Gastrocnemius medialis (tissue), 4 donors: ENCODE results near the gene CDH1. TPM values are rescaled to one million over a fixed set of nuclear protein-coding genes. Genes with fewer than 3 reads are reported as not detected.
"Not testable (repeated sequence)": the region's sequence is repeated elsewhere in the genome, so short reads cannot be mapped to it uniquely, and the experiment has no call there.

ENCODE experiments used
- ATAC-seq, 2 donors: fragments of 150-250 bp; one replicate each; pipeline ENCODE4 v1.9.1; 2016
- DNase-seq, 2 donors: peaks; one replicate each; pipeline ENCODE4 v3.0.0-alpha.2; 2019
- H3K27ac ChIP-seq, 4 donors: fragments of 200-600 bp; sonication (generic); 1 replicate in 1 of 4; 2 replicates in 3 of 4; pipeline ENCODE4 v1.5.1; 2016 to 2018; ENCODE audit warnings: mild to moderate bottlenecking in 2 of 4, moderate library complexity in 1 of 4
- H3K27me3 ChIP-seq, 3 donors: fragments of 200-600 bp; sonication (generic) in 2 of 3; 1 replicate in 1 of 3; 2 replicates in 2 of 3; pipeline versions ENCODE4 v1.5.1 to v1.6.0; 2016 to 2019; ENCODE audit warnings: mild to moderate bottlenecking in 1 of 3, moderate library complexity in 1 of 3
- H3K36me3 ChIP-seq, 2 donors: fragments of 200-600 bp; sonication (generic) in 1 of 2; one replicate each; pipeline ENCODE4 v1.5.1; 2017 to 2018
- H3K4me1 ChIP-seq, 2 donors: fragments of 200-600 bp; sonication (generic) in 1 of 2; one replicate each; pipeline ENCODE4 v1.5.1; 2016 to 2017; ENCODE audit warnings: mild to moderate bottlenecking in 2 of 2
- H3K4me3 ChIP-seq, 4 donors: fragments of 200-600 bp; sonication (generic) in 3 of 4; 1 replicate in 1 of 4; 2 replicates in 3 of 4; pipeline ENCODE4 v1.5.1; 2016 to 2019; ENCODE audit warnings: mild to moderate bottlenecking in 2 of 4
- H3K9me3 ChIP-seq, 3 donors: fragments of 200-600 bp; sonication (generic) in 2 of 3; 1 replicate in 1 of 3; 2 replicates in 2 of 3; pipeline ENCODE4 v1.5.1; 2016 to 2019
- POLR2A ChIP-seq, 2 donors: fragments of 450-650 bp; IDR thresholded peaks; one replicate each; pipeline ENCODE4 v1.6.1; 2017; ENCODE audit warnings: antibody characterized with exemption in 2 of 2, mild to moderate bottlenecking in 2 of 2, moderate library complexity in 2 of 2
- in situ Hi-C, 4 donors: fragments of 200-750 bp; cut with MboI; loops; one replicate each; pipeline versions ENCODE4 v1.15.0 to v1.8.0; 2017; ENCODE audit warnings: low sequenced_read_pairs in 4 of 4
- intact Hi-C: fragments of 100-400 bp; cut with DNase I; formaldehyde crosslinking; loops from one replicate; pipeline ENCODE4 v1.15.1; 2023; ENCODE audit warnings: low total_unique reads
- total RNA-seq, 4 donors: library from RNA; depleted of rRNA; stranded (reverse); fragments of >200 nt; gene quantifications; one replicate each; pipeline versions ENCODE4 v1.1.0 to v1.2.3, GENCODE V29; 2016
- TF ChIP-seq, protein P1 (sequence below), 5 experiments: fragments of 450-650 bp in 3 of 5; fragments of 200-600 bp in 2 of 5; sonication (generic) in 2 of 5; IDR thresholded peaks in 4 of 5; conservative IDR thresholded peaks in 1 of 5; 1 replicate in 4 of 5; 2 replicates in 1 of 5; pipeline ENCODE4 v1.5.1; 2016 to 2019; ENCODE audit warnings: antibody characterized with exemption in 5 of 5, mild to moderate bottlenecking in 3 of 5, moderate library complexity in 3 of 5

Gene CDH1
- total RNA-seq, 4 donors from 2014 or later = 0.20 to 1.3 (median 0.20) TPM; not detected in 1

- H3K4me3 ChIP-seq = no peak overlapping the region
- intact Hi-C loops = no loop called here
- no peaks in the 10 kb centered on the region for H3K4me1 ChIP-seq
- no peaks in the 10 kb centered on the region for H3K27me3 ChIP-seq
- ATAC-seq (no peak), DNase-seq (no peak)
- TF ChIP-seq, protein P1, sequence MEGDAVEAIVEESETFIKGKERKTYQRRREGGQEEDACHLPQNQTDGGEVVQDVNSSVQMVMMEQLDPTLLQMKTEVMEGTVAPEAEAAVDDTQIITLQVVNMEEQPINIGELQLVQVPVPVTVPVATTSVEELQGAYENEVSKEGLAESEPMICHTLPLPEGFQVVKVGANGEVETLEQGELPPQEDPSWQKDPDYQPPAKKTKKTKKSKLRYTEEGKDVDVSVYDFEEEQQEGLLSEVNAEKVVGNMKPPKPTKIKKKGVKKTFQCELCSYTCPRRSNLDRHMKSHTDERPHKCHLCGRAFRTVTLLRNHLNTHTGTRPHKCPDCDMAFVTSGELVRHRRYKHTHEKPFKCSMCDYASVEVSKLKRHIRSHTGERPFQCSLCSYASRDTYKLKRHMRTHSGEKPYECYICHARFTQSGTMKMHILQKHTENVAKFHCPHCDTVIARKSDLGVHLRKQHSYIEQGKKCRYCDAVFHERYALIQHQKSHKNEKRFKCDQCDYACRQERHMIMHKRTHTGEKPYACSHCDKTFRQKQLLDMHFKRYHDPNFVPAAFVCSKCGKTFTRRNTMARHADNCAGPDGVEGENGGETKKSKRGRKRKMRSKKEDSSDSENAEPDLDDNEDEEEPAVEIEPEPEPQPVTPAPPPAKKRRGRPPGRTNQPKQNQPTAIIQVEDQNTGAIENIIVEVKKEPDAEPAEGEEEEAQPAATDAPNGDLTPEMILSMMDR (IDR thresholded peaks at IDR 0.05 in 4 of 5, conservative IDR thresholded peaks at IDR 0.05 in 1 of 5) = no peak
- TF ChIP-seq POLR2A (IDR thresholded peaks at IDR 0.05) = no peak
- no peaks in the 10 kb centered on the region for H3K9me3 ChIP-seq
- in situ Hi-C loops = no loop called here
- H3K36me3 ChIP-seq = no peaks in the 10 kb centered on the region
- no peak overlapping the region for H3K27ac ChIP-seq
Measured at GRCh38 chr16:68784226-68784625, 47.1 kb downstream of the CDH1 start.

- intact Hi-C loops = no loop called here
- Histone ChIP-seq H3K4me3 (no peak overlapping the region), H3K27ac (no peak overlapping the region), H3K27me3 (no peaks in the 10 kb centered on the region), H3K9me3 (no peaks in the 10 kb centered on the region), H3K4me1 (no peaks in the 10 kb centered on the region), H3K36me3 (no peaks in the 10 kb centered on the region)
- in situ Hi-C loops = no loop called here
- TF ChIP-seq, protein P1 (IDR thresholded peaks at IDR 0.05 in 4 of 5, conservative IDR thresholded peaks at IDR 0.05 in 1 of 5) = no peak
- TF ChIP-seq POLR2A (IDR thresholded peaks at IDR 0.05) = no peak
- DNase-seq (no peak), ATAC-seq (no peak)
Measured at GRCh38 chr16:68784721-68785120, 47.6 kb downstream of the CDH1 start.

DNA sequence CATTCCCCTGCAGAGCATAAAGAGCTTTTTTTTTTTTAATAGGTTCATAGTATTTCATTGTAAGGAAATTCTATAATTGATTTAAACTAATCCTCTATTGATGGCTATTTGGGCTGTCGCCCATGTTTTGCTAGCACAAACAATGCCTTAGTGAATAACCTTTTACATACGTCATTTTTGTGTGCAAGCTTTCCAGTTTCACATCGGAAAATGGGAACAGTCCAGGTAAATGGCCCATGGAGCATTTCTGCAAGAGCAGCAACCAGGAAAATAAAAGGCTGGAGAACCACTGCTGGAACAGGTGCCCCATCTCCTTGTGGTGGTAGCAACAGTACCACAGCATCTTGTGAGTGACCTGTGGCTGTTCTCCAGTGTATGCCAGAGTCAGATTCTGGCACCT is 48.6 kb downstream of the CDH1 start:
- no peaks in the 10 kb centered on the region for H3K27me3 ChIP-seq
- DNase-seq (no peak), ATAC-seq (no peak)
- intact Hi-C loops (no loop called here), in situ Hi-C loops (no loop called here)
- no peaks in the 10 kb centered on the region for H3K9me3 ChIP-seq
- H3K27ac ChIP-seq = no peak overlapping the region
- no peaks in the 10 kb centered on the region for H3K36me3 ChIP-seq
- no peaks in the 10 kb centered on the region for H3K4me1 ChIP-seq
- H3K4me3 ChIP-seq = no peak overlapping the region
- TF ChIP-seq, protein P1 (IDR thresholded peaks at IDR 0.05 in 4 of 5, conservative IDR thresholded peaks at IDR 0.05 in 1 of 5) = no peak
- TF ChIP-seq POLR2A (IDR thresholded peaks at IDR 0.05) = no peak

GRCh38 chr16:68786685-68787418 is 49.8 kb downstream of the CDH1 start:
- no peak for TF ChIP-seq POLR2A (IDR thresholded peaks at IDR 0.05)
- TF ChIP-seq, protein P1 (IDR thresholded peaks at IDR 0.05 in 4 of 5, conservative IDR thresholded peaks at IDR 0.05 in 1 of 5) = no peak
- ATAC-seq (no peak), DNase-seq (no peak)
- no peaks in the 10 kb centered on the region for H3K9me3 ChIP-seq
- H3K4me1 ChIP-seq = no peaks in the 10 kb centered on the region
- no peak overlapping the region for H3K27ac ChIP-seq
- no peaks in the 10 kb centered on the region for H3K27me3 ChIP-seq
- in situ Hi-C loops (no loop called here), intact Hi-C loops (no loop called here)
- H3K36me3 ChIP-seq = no peaks in the 10 kb centered on the region
- no peak overlapping the region for H3K4me3 ChIP-seq

GRCh38 chr16:68787419-68787807 is 50.3 kb downstream of the CDH1 start:
- intact Hi-C loops, DNase-seq, H3K36me3 ChIP-seq, H3K9me3 ChIP-seq, H3K27me3 ChIP-seq, H3K4me1 ChIP-seq, in situ Hi-C loops, H3K4me3 ChIP-seq, H3K27ac ChIP-seq, ATAC-seq: not testable (repeated sequence)
